Natural killer cell treated with Interleukin-12 subunit alpha and Interleukin-12 subunit beta and Interleukin-15 and Interleukin-18, amount 100 ng/mL, for 72 hours (primary cell): Measurements from ENCODE around the gene RFX4. TPM values are rescaled to one million over a fixed set of nuclear protein-coding genes. Genes with fewer than 3 reads are reported as not detected.

Experiments
- ATAC-seq, 2 donors: fragments of 150-1000 bp; cut with Tn5 transposase in 1 of 2; sonication (Bioruptor Pico), chemical (Tn5 transposase) in 1 of 2; 2 replicates each; pipeline ENCODE4 v1.10.0; 2021
- DNase-seq: peaks from one replicate; pipeline ENCODE4 v3.0.0; 2022; ENCODE audit warnings: low spot score
- H3K27ac Mint-ChIP-seq, 2 donors: 1 replicate in 1 of 2; 2 replicates in 1 of 2; pipeline ENCODE4 v1.8.0; 2022; ENCODE audit warnings: mixed read lengths in 2 of 2, mild to moderate bottlenecking in 1 of 2, moderate library complexity in 1 of 2
- H3K27me3 Mint-ChIP-seq, 2 donors: 1 replicate in 1 of 2; 2 replicates in 1 of 2; pipeline ENCODE4 v1.8.0; 2022; ENCODE audit warnings: mixed read lengths in 2 of 2
- H3K36me3 Mint-ChIP-seq: one replicate; pipeline ENCODE4 v1.8.0; 2022; ENCODE audit warnings: mixed read lengths
- H3K4me1 Mint-ChIP-seq, 2 donors: 1 replicate in 1 of 2; 2 replicates in 1 of 2; pipeline ENCODE4 v1.8.0; 2022; ENCODE audit warnings: low read depth in 2 of 2, mixed read lengths in 2 of 2, mild to moderate bottlenecking in 1 of 2
- H3K4me3 Mint-ChIP-seq: one replicate; pipeline ENCODE4 v1.8.0; 2022; ENCODE audit warnings: mixed read lengths
- H3K9me3 Mint-ChIP-seq: 2 replicates; pipeline ENCODE4 v1.8.0; 2022; ENCODE audit warnings: mixed read lengths
- total RNA-seq, 2 donors: library from RNA; stranded (reverse); gene quantifications; one replicate each; pipeline ENCODE4 v1.2.3, GENCODE V29; 2022

RFX4 gene
- total RNA-seq, 2 donors from 2014 or later: not detected

DNA sequence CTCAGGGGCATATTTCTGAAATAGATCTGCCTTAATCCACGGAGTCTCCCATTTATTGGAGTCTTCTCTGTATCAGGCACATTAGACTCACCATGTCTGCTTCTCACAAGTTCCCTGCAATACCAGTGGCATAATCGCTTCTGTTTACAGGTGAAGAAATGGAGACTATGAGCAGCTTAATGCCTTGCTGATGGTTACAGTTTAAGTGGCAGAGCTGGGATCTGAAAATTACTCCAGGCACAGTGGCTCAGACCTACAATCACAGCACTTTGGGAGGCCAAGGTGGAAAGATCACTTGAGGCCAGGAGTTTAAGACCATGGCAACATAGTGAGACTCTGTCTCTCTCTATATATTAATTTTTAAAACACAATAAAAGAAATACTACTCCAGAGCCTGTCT is 184.4 kb downstream of the RFX4 start:
- Mint-ChIP-seq H3K27me3 (peaks cover 20 to 35% of the 10 kb centered on the region in 2 donors), H3K4me1 (no peaks in the 10 kb centered on the region), H3K27ac (no peak overlapping the region), H3K4me3 (no peak overlapping the region), H3K9me3 (no peaks in the 10 kb centered on the region), H3K36me3 (no peaks in the 10 kb centered on the region)
- DNase-seq: no peak
- no peak for ATAC-seq

- H3K36me3 Mint-ChIP-seq: no peaks in the 10 kb centered on the region
Measured at GRCh38 chr12:106767954-106768822, 185.4 kb downstream of the RFX4 start.

GRCh38 chr12:106769078-106769477 is 186.3 kb downstream of the RFX4 start:
- DNase-seq (no peak), ATAC-seq (no peak)
- H3K9me3 Mint-ChIP-seq: no peaks in the 10 kb centered on the region
- H3K4me3 Mint-ChIP-seq: no peak overlapping the region
- no peaks in the 10 kb centered on the region for H3K36me3 Mint-ChIP-seq
- H3K27me3 Mint-ChIP-seq: peaks cover 20 to 35% of the 10 kb centered on the region in 2 donors
- no peak overlapping the region for H3K27ac Mint-ChIP-seq
- H3K4me1 Mint-ChIP-seq: peaks cover 5 to 6% of the 10 kb centered on the region in 2 donors

More at GRCh38 chr12:106767954-106768822, 185.4 kb downstream of the RFX4 start:
- Mint-ChIP-seq H3K4me1 (no peaks in the 10 kb centered on the region), H3K4me3 (no peak overlapping the region), H3K27ac (no peak overlapping the region), H3K9me3 (no peaks in the 10 kb centered on the region), H3K27me3 (peaks cover 20 to 35% of the 10 kb centered on the region in 2 donors)
- no peak for DNase-seq
- ATAC-seq: no peak

DNA sequence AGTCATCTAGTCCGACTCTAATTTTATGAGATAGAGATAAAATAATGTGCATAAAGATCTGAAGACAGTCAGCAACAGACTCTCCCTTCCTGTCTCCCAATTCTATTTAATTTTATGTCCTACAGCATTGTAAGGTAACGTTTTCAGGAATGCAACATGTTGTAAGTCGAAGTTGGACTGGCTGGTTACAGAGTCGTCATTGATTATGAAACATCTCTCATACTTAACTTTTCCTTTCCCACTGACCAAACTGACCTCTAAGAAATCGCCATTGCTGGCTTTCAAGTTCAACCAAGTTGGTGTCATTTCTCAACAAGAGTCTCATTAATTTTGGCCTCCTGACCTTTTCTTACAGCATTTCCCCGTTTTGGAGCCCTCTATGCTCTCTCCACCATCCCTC is 186.7 kb downstream of the RFX4 start:
- Mint-ChIP-seq H3K27ac (no peak overlapping the region), H3K4me3 (no peak overlapping the region), H3K9me3 (no peaks in the 10 kb centered on the region), H3K36me3 (no peaks in the 10 kb centered on the region), H3K4me1 (peaks cover 8 to 9% of the 10 kb centered on the region in 2 donors), H3K27me3 (peaks cover 20 to 35% of the 10 kb centered on the region in 2 donors)
- no peak for ATAC-seq
- no peak for DNase-seq

- Mint-ChIP-seq H3K36me3 (no peaks in the 10 kb centered on the region), H3K27me3 (peaks cover 18 to 31% of the 10 kb centered on the region in 2 donors), H3K4me1 (peaks cover 21 to 25% of the 10 kb centered on the region in 2 donors), H3K4me3 (no peak overlapping the region), H3K9me3 (no peaks in the 10 kb centered on the region), H3K27ac (no peak overlapping the region)
- ATAC-seq (no peak), DNase-seq (no peak)
Measured at GRCh38 chr12:106771425-106771824, 188.6 kb downstream of the RFX4 start.

DNA sequence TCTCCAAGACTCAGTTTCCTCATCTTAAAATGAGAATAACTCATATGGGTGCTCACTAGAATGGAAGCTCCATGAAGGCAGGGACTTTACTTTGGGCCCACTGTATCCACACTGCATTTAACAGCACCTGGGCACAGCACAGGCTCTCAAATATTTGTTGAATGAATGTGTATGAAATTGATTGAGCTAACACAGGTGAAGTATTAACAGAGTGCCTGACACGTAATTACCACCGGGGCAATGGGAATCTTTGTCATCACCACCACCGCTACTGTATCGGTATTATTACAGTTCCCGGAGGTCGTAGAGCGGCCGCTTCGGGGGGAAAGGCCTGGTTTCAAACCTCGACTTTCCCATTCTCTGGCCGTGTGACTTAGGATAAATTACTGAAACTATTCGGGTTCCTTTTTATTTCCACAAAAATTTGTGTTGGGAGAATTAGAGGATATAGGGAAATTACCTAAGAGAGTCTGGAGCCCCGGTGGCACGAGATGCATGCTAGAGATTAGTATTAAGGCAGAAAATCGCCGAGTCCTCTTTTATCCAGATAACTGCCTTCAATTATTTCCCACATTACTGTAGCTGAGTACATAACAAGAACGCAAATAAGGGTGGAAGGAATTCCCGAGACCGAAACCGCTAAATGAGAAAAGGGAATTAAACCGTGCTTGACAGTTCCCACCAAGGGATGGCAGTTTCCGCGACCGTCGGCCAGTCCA is 190.6 kb downstream of the RFX4 start:
- Mint-ChIP-seq H3K27ac (peak overlapping the region; percentile 90 to 96), H3K4me3 (peak overlapping the region; percentile 97), H3K4me1 (peaks cover 25 to 38% of the 10 kb centered on the region in 2 donors), H3K36me3 (no peaks in the 10 kb centered on the region), H3K27me3 (peaks cover 7 to 15% of the 10 kb centered on the region in 2 donors), H3K9me3 (no peaks in the 10 kb centered on the region)
- DNase-seq: no peak
- ATAC-seq: no peak

DNA sequence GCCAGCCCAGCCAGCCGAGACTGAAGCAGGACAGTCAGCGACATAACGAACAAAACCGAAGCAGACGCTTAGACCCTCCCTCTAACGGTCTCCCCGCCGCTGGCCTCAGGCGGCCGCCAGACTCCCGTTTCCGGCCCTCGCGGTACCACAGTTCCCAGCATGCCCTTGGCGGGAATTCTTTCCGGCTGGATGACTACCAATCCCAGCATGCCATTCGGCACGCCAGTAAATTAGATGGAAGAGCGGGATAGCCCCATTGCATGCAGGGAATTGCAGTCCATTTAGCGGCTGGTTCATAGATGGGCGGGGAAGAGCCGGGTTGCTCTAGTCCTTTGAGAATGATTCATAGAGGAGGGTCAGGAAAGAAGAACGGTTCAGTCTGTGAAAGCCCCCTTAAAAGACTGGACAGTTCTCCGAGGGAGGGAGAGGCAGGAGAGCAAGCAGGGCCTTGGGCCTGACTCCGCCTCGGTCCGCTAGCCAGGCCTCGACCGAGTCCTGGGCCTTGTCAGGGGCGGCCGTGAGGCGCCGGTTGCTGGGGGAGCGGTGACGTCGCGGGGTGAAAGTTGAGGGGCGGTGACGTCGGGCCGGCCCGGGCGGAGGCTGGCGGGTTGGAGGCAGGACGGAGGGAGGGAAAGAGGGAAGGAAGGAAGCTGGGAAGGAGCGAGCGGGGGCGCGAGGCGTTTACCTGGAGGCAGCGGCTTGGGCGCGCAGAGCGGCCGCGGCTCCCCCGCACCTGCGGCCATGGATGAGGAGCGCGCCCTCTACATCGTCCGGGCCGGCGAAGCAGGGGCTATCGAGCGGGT is 191.4 kb downstream of the RFX4 start, which contains the start of gene RIC8B:
Gene RIC8B (plus strand): TSS at position 678 of the 803 bp plus-strand sequence. CDS start 64 bp downstream, at position 742.
- peak within 1 kb of the TSS; percentile 97 for H3K4me3 Mint-ChIP-seq
- H3K36me3 Mint-ChIP-seq: no peaks in the 10 kb centered on the region
- ATAC-seq (peak; percentile 91 to 94), DNase-seq (peak; percentile 91)
- peaks cover 25 to 38% of the 10 kb centered on the region in 2 donors for H3K4me1 Mint-ChIP-seq
- H3K27me3 Mint-ChIP-seq: peaks cover 6 to 9% of the 10 kb centered on the region in 2 donors
- peak within 1 kb of the TSS; percentile 90 to 96 for H3K27ac Mint-ChIP-seq
- no peaks in the 10 kb centered on the region for H3K9me3 Mint-ChIP-seq

DNA sequence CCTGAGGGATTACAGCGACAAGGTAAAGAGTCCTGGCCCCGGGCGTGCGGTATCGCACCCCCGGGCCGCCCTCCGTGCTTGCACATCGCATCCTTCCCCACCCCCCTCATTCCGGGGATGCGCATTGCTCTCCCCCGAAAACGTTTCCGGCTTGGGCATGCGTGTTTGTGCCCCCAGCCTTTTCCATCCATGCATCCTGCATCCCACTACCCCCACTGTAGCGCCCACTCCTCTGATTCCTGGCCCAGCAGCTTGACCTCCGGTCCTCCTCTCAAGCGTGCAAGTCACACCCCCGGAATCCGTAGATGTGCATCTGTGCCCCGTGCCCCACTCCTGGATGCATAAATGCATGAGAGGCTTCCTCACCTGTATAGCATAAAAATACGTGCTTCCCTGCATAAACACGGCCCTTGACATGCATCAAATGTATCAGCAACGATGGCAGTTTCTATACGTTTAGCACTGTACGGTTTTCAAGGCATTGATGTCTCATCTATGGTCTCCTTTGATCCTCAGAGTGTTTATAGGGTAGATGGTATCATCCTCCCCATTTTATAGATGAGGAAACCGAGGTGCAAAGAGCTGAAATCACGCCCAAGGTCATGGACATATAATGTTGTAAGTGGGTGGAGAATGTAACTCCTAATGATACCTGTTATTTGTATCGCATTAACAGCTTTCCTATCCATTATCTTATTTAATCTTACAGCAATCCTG is 192.2 kb downstream of the RFX4 start:
- DNase-seq (no peak), ATAC-seq (peak in 1 of 2 donors; percentile 1)
- Mint-ChIP-seq H3K4me1 (peaks cover 25 to 38% of the 10 kb centered on the region in 2 donors), H3K4me3 (peak overlapping the region; percentile 97), H3K27ac (peak overlapping the region; percentile 90 to 96), H3K27me3 (peaks cover 0 to 1% of the 10 kb centered on the region in 2 donors), H3K9me3 (no peaks in the 10 kb centered on the region), H3K36me3 (no peaks in the 10 kb centered on the region)

DNA sequence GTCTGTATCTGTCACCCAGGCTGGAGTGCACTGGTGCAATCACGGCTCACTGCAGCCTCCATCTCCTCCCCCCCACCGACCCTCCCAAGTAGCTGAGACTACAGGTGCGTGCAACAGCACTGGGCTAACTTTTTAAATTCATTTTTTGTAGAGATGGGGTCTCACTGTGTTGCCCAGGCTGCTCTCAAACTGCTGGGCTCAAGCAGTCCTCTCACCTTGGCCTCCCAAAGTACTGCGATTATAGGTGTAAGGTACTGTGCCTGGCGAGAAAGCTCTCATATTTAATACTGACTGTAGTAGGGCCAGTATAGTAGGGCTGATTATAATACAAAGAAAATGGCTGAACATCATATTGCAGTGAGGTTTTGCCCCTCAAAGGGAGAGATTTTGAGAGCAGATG is 194.1 kb downstream of the RFX4 start:
- H3K4me1 Mint-ChIP-seq: peaks cover 25 to 38% of the 10 kb centered on the region in 2 donors

DNA sequence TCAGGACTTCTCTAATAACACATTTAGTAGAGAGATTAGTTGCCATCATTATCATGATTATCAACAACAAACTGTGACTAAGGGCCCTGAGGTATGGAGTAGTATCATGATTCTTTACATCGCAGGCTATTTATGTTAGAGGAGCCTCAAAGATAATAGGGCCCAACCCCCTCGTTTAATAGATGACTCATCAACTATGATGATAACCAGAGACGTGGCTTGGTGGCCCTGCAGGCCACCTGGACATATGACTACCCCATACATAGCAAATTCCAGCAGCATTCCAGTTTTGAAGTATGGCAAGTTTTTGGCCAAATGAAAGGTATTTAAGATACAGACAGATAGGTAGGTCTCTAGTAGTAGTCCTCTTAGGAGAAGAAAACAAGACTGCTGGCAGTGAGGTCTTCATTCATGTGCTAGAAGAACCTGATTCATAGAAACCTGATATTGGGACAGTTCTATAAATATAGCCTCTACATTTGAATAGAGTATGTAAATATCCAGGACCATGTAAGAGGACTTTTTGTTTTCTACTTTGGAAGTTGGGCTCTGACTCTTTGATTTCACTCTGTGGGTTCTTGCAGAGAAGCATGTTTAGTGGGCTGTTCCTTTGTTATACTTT is 197.3 kb downstream of the RFX4 start:
- no peak overlapping the region for H3K27ac Mint-ChIP-seq
- peaks cover 21 to 33% of the 10 kb centered on the region in 2 donors for H3K4me1 Mint-ChIP-seq
- peaks cover 4% of the 10 kb centered on the region for H3K36me3 Mint-ChIP-seq
- H3K4me3 Mint-ChIP-seq: no peak overlapping the region
- no peaks in the 10 kb centered on the region for H3K9me3 Mint-ChIP-seq
- no peak for DNase-seq
- H3K27me3 Mint-ChIP-seq: no peaks in the 10 kb centered on the region
- ATAC-seq: no peak

More for the DNA sequence above, 194.1 kb downstream of the RFX4 start:
- Mint-ChIP-seq H3K4me3 (no peak overlapping the region), H3K27me3 (no peaks in the 10 kb centered on the region), H3K27ac (no peak overlapping the region), H3K36me3 (no peaks in the 10 kb centered on the region), H3K9me3 (no peaks in the 10 kb centered on the region)
- ATAC-seq: no peak
- no peak for DNase-seq

- no peaks in the 10 kb centered on the region for H3K27me3 Mint-ChIP-seq
Measured at GRCh38 chr12:106782619-106783018, 199.8 kb downstream of the RFX4 start.

GRCh38 chr12:106783515-106783914 is 200.7 kb downstream of the RFX4 start:
- peaks cover 7 to 10% of the 10 kb centered on the region in 2 donors for H3K4me1 Mint-ChIP-seq
- H3K27me3 Mint-ChIP-seq: no peaks in the 10 kb centered on the region
- H3K9me3 Mint-ChIP-seq: no peaks in the 10 kb centered on the region
- DNase-seq (no peak), ATAC-seq (no peak)
- peaks cover 5% of the 10 kb centered on the region for H3K36me3 Mint-ChIP-seq
- H3K4me3 Mint-ChIP-seq: no peak overlapping the region
- no peak overlapping the region for H3K27ac Mint-ChIP-seq

More at GRCh38 chr12:106782619-106783018, 199.8 kb downstream of the RFX4 start:
- Mint-ChIP-seq H3K36me3 (peaks cover 5% of the 10 kb centered on the region), H3K4me3 (no peak overlapping the region), H3K4me1 (peaks cover 10 to 11% of the 10 kb centered on the region in 2 donors), H3K27ac (no peak overlapping the region), H3K9me3 (no peaks in the 10 kb centered on the region)
- no peak for ATAC-seq
- DNase-seq: no peak
